Stimulated activated CD8-positive, alpha-beta memory T cell treated with anti-CD3 and anti-CD28 coated beads, Interleukin-15, amount 100 ng/mL, for 1 hour (primary cell): ENCODE data around the gene C6orf136.
A peak's percentile ranks its signal among the peaks of the same experiment; 100 is the strongest.
"Not testable (repeated sequence)": the region's sequence is repeated elsewhere in the genome, so short reads cannot be mapped to it uniquely, and the experiment has no call there.

Experiments used
- DNase-seq: peaks from one replicate; pipeline ENCODE4 v3.0.0-alpha.2; 2020; ENCODE audit warnings: low read depth

Gene C6orf136

DNA sequence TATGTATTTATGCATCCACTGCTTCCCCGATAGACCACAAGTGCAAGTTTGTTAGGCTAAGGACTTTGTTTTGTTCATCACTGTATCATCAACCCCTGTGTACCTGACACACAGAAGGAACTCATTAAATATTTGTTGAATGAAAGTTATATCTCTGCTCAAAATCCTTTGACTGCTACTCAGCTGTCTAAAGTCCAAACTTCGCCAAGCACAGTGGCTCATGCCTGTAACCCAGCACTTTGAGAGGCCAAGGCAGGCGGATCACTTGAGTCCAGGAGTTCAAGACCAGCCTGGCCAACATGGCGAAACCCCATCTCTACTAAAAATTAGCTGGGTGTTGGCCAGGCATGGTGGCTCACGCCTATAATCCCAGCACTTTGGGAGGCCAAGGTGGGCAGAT is 11.0 kb downstream of the C6orf136 start:
- not testable (repeated sequence) for DNase-seq

DNA sequence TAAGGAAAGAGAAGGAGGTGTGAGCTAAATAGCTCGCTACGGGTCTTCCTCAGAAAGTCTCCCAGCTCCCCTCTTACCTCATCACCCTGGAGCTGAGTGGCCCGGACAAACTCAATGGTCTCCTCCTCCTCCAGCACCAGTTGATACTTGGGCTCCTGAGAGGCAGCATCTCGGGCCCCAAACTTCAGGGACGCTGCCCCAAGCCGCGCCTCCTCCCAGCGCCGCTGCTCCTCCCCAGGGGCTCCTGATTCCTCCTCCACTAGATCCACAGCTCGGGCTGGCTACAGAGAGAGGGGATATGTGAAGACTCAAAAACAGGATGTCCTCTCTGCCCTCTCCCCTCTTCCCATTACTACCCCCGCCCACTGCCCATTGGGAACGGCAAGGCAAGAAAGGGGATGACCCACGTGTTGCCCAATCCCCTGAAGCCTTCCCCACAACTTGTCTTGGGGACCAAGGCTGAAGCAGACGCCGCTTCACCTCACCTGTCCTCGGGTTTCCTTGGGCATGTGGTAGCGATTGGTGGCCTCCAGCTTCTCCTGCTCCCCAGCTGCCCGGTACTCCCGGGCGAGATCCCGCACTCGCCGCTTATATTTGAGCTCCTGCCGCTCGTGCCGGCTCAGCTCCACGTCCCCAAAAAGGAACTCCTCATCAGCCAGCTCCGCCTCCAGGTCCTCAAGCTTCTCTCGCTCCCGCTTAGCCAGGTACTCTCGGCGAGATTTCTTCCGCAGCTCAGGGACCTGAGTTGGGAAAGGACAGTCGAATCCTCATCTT is 18.2 kb downstream of the C6orf136 start:
- DNase-seq = no peak

GRCh38 chr6:30666300-30666699 is 19.4 kb downstream of the C6orf136 start:
- not testable (repeated sequence) for DNase-seq

GRCh38 chr6:30670760-30671527 is 24.0 kb downstream of the C6orf136 start:
- DNase-seq = no peak

- DNase-seq = peak; percentile 81
Observed at GRCh38 chr6:30672445-30673253, 25.7 kb downstream of the C6orf136 start, which contains the start of gene DHX16. Gene DHX16, minus strand, starts transcription at chr6:30673006. Its CDS starts 165 bp downstream, at chr6:30672841.

GRCh38 chr6:30676660-30677285 is 29.8 kb downstream of the C6orf136 start:
- no peak for DNase-seq

DNA sequence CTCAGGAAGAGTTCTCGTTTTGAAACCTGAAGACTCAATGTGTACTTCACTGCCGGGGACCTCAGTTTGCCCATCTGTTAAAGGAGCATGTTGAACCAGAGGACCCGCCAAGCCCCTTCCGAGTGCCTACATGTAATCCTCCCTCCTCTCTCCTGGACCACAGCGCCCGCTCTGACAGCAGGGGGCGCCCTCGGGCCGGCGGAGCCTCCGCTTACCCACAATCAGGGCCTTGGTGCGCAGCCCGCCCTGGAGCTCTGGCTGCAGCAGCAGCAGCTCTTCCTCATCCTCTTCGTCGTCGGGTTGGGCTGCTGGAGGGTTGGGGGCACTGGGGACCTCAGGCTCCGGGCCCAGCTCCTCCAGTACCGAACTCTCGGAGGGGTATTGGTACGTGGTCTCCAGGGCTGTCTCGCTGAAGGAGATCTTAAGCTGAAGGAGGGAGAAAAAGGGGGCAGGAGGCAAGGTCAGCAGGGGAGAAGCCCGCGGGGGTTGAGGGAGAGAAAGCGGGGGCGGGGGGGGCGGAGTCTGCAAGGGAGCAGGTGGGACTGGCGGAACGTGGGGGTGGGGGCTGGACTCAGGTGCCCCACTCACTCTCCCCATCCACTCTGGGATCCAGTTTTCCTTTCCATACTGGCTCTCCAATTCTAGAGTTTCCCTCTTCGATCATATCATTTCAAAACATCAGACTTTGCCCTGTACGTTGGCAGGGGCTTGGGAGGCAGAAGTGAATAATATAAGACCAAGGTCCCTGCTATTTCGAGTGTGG is 32.2 kb downstream of the C6orf136 start:
- DNase-seq = peak; percentile 85

GRCh38 chr6:30679765-30680535 is 33.0 kb downstream of the C6orf136 start:
- DNase-seq = no peak

- DNase-seq = no peak
Observed at GRCh38 chr6:30681766-30682142, 34.8 kb downstream of the C6orf136 start.

DNA sequence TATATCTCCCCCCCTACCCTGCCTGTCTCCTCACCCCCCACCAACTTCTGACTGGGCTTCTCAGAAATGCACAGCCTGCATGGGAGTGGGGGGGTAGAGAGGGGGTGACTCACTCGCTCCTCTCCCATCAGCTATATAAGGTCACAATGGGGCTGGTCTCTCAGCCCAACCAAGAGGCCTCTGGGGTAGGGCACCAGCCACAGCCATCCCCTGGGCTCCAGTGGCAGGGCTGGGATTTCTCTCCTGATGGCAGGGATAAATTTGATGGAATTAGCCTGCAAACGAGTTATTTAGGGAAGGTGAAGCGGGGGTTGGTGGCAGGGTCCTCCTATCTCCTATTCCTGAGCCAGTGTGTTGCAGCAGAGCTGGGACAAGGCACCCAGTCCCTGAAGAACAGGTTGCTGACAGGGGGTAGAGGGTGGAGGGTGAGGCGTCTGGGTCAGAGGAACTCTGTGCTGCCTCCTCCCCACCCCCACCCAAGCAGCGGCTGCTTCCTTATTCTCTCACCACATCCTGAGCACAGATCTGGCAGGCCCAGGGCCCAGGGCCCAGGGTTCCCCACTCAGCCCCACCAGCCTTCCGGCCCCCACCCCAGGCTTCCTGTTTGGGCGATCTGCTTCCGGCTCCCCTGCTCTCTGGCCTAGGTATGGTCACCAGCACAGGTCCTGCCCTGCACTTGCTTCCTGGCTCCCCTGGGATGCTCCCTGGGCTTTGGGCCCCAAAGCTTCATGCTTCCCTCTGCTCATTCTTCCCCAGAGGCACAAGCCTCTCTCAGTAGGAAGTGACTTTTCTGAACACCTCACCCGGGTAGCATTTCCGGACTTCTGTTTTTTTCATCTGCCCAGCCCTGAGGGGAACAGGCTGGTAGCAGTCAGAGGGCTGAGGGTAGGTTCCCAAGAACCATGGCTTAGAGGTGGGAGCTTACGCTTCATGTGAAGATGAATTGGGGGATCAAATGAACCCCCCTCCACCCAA is 35.5 kb downstream of the C6orf136 start:
- DNase-seq = peak; percentile 72

DNA sequence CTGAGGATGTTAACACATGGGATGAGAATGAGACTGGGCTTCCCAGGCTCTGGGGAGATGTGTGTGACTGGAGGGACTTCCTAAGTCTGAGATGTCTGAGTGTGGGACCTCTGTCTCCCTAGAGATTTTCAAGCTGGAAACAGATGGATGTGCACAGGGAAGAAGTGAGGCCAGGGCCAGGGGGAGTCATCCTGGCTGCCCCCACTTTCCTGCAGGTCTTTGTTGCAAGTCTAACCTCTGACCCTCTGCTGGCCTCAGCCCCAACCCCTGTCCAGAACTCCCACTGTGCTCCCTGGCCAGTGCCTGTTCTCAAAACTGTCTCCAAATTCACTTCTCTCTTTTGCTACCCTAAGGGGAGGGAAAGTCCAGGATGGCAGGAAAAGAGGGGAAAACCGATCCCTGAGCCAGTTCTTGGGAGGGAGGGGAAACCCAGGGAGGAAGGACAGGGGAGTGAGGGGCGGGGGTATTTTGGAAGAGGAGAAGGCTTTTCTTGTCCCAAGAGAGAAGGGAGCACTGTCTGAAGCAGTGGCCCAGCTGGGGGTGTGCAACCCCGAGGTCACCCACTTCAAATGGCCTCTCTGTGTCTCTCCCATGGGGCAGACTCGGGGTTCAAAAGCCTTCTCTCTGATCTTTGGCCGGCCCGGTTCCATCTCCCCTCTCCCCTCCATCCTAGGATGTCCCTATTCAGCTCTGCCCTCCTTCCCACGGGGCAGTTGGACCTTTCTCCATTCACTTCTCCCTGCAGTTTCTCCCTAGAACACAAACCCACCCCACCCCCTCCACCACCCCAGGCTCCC is 36.4 kb downstream of the C6orf136 start:
- no peak for DNase-seq

DNA sequence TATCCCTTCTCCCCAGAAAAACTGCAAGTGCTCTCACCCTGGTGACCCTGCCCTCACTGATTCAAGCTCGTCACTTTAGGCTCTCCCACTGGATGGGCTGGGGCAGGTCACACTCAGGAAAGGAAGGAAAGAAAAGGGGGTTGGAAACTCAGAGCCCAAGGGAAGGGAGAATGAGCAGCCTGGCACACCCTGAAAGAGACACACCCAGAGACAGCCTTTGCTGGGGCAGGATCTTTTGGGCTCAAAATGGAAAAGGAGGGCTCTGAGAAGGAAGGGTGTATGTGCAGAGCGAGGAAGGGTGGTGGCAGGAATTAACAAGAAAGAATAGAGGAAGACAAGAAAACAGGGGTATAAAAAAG is 37.0 kb downstream of the C6orf136 start:
- no peak for DNase-seq

- DNase-seq = no peak
Observed at GRCh38 chr6:30684386-30685156, 37.6 kb downstream of the C6orf136 start.

- no peak for DNase-seq
Observed at GRCh38 chr6:30685157-30686008, 38.5 kb downstream of the C6orf136 start.

- peak; percentile 80 for DNase-seq
Observed at GRCh38 chr6:30686009-30686907, 39.3 kb downstream of the C6orf136 start, which contains the start of gene PPP1R18. Gene PPP1R18, minus strand, starts transcription at chr6:30686645. Its CDS starts 627 bp downstream, at chr6:30686018.
